HG03520 (cell line): Measurements from ENCODE around the gene SURF2.

Experiments used
- ATAC-seq: cut with Tn5 transposase; IDR thresholded peaks from one replicate; pipeline ENCODE4 v1.9.1; 2021; ENCODE audit warnings: mild to moderate bottlenecking, moderate library complexity; ENCODE audit not compliant: unreplicated experiment

SURF2 gene

GRCh38 chr9:133335924-133336811 is 20.2 kb upstream of the SURF2 start, which contains the start of gene SURF6:
TSS of gene SURF6 (minus strand) at chr9:133336188. CDS start at chr9:133336132, 56 bp downstream.
- ATAC-seq = peak; percentile 69

- ATAC-seq = no peak
These were observed 16.7 kb upstream of the SURF2 start for GRCh38 chr9:133339641-133340040.

- ATAC-seq = no peak
These were observed 16.1 kb upstream of the SURF2 start for GRCh38 chr9:133340256-133340655.

- ATAC-seq = no peak
These were observed 15.4 kb upstream of the SURF2 start for GRCh38 chr9:133340916-133341315.

GRCh38 chr9:133341369-133342068 is 14.8 kb upstream of the SURF2 start:
- no peak for ATAC-seq

GRCh38 chr9:133342069-133342406 is 14.3 kb upstream of the SURF2 start:
- ATAC-seq = no peak

- ATAC-seq = no peak
These were observed 13.8 kb upstream of the SURF2 start for GRCh38 chr9:133342570-133342969.

- ATAC-seq = no peak
These were observed 12.3 kb upstream of the SURF2 start for GRCh38 chr9:133344071-133344470.

- ATAC-seq = no peak
These were observed 11.4 kb upstream of the SURF2 start for GRCh38 chr9:133344979-133345378.

- no peak for ATAC-seq
These were observed 10.8 kb upstream of the SURF2 start for GRCh38 chr9:133345596-133345995.

GRCh38 chr9:133346021-133346785 is 10.1 kb upstream of the SURF2 start:
- ATAC-seq = no peak

- ATAC-seq = peak; percentile 17
These were observed 8.8 kb upstream of the SURF2 start for GRCh38 chr9:133347515-133347984.

GRCh38 chr9:133347985-133348717 is 8.2 kb upstream of the SURF2 start, which contains the start of the genes MED22 and RPL7A:
TSS of gene MED22 (minus strand) at chr9:133348131. CDS start at chr9:133346662, 1,469 bp downstream.
TSS of gene RPL7A (plus strand) at chr9:133348218. CDS start at chr9:133348244, 26 bp downstream.
- peak; percentile 69 for ATAC-seq

- ATAC-seq = no peak
These were observed 7.4 kb upstream of the SURF2 start for GRCh38 chr9:133348718-133349573.

GRCh38 chr9:133349965-133350616 is 6.3 kb upstream of the SURF2 start:
- ATAC-seq = no peak

- ATAC-seq = no peak
These were observed 4.8 kb upstream of the SURF2 start for GRCh38 chr9:133351526-133351907.

GRCh38 chr9:133351908-133352634 is 4.3 kb upstream of the SURF2 start:
- no peak for ATAC-seq

- ATAC-seq = no peak
These were observed 3.6 kb upstream of the SURF2 start for GRCh38 chr9:133352635-133353340.
